HT1080 (cell line): ENCODE results near the gene PAK6. TPM values are rescaled to one million over a fixed set of nuclear protein-coding genes. Genes with fewer than 3 reads are reported as not detected.

Experiments used
- DNase-seq: peaks from one replicate; pipeline ENCODE4 v3.0.0-alpha.2; 2015; ENCODE audit warnings: low read depth
- polyA plus RNA-seq, 2 experiments: library from polyadenylated mRNA; depleted of rRNA; stranded (reverse); fragments of >200 nt; gene quantifications; 2 replicates each; pipeline ENCODE4 v1.2.3, GENCODE V29; 2015
- total RNA-seq: library from RNA; depleted of rRNA; stranded (reverse); fragments of >200 nt; shearing (Covaris generic); gene quantifications from 2 replicates; pipeline ENCODE4 v1.2.3, GENCODE V29; 2014; rRNA removed

Gene PAK6
- total RNA-seq = 0.02 and 0.03 TPM in 2 replicates
- 0.07 and 0.10 TPM in 2 replicates for polyA plus RNA-seq (2015; cell fraction: cytosol; rRNA removed)
- polyA plus RNA-seq (2015; cell fraction: nucleus; rRNA removed) = 0.06 TPM in 1 of 2 replicates, not detected in the other

GRCh38 chr15:40238532-40239403, at the start of gene PAK6:
Gene PAK6, plus strand, starts transcription at chr15:40239063. Its CDS starts 25,723 bp downstream, at chr15:40264786.
- DNase-seq = peak; percentile 77

GRCh38 chr15:40190591-40190990, 48.3 kb upstream of the PAK6 start:
- DNase-seq = peak; percentile 86

GRCh38 chr15:40192942-40193341, 45.9 kb upstream of the PAK6 start:
- DNase-seq = peak; percentile 36

GRCh38 chr15:40197434-40197833, 41.4 kb upstream of the PAK6 start:
- no peak for DNase-seq

GRCh38 chr15:40198355-40199085, 40.3 kb upstream of the PAK6 start:
- no peak for DNase-seq

GRCh38 chr15:40204100-40204499, 34.8 kb upstream of the PAK6 start:
- no peak for DNase-seq

GRCh38 chr15:40217166-40217824, 21.6 kb upstream of the PAK6 start:
- peak; percentile 51 for DNase-seq

GRCh38 chr15:40219801-40220200, 19.1 kb upstream of the PAK6 start:
- no peak for DNase-seq

GRCh38 chr15:40222131-40222530, 16.7 kb upstream of the PAK6 start:
- DNase-seq = no peak

- DNase-seq = no peak
Observed at GRCh38 chr15:40226736-40227135, 12.1 kb upstream of the PAK6 start.

- no peak for DNase-seq
Observed at GRCh38 chr15:40229316-40229715, 9.5 kb upstream of the PAK6 start.

- DNase-seq = no peak
Observed at GRCh38 chr15:40229956-40230355, 8.9 kb upstream of the PAK6 start.

GRCh38 chr15:40232625-40233070, 6.2 kb upstream of the PAK6 start:
- DNase-seq = no peak

GRCh38 chr15:40233727-40234577, 4.9 kb upstream of the PAK6 start:
- no peak for DNase-seq

GRCh38 chr15:40234783-40235182, 4.1 kb upstream of the PAK6 start:
- DNase-seq = no peak

GRCh38 chr15:40235201-40235885, 3.5 kb upstream of the PAK6 start:
- DNase-seq = no peak

- no peak for DNase-seq
Observed at GRCh38 chr15:40239404-40239692, 485 bp downstream of the PAK6 start.

- no peak for DNase-seq
Observed at GRCh38 chr15:40239693-40240618, 1.1 kb downstream of the PAK6 start.

- DNase-seq = no peak
Observed at GRCh38 chr15:40240619-40241221, 1.9 kb downstream of the PAK6 start.
